HCT116 (cell line): ENCODE data around the gene MUS81. TPM values are rescaled to one million over a fixed set of nuclear protein-coding genes. Genes with fewer than 3 reads are reported as not detected.

Source experiments
- ATAC-seq: fragments of 200-7000 bp; cut with Tn5 transposase; 2 replicates; pipeline ENCODE4 v1.9.1; 2020; ENCODE audit warnings: mild to moderate bottlenecking, moderate library complexity
- BruUV-seq: library from RNA; stranded (reverse); fragments of 400-500 nt; replicated peaks from 2 replicates; lab custom pipeline; 2021; lab: Mats Ljungman, UMichigan
- CTCF ChIA-PET: fragments of 300-600 bp; sonication (Branson Sonifier 250); formaldehyde crosslinking; loops from one replicate; lab custom pipeline; 2021; ENCODE audit warnings: antibody characterized with exemption; lab: Charles Lee
- POLR2A ChIA-PET: fragments of 300-600, 350-600 bp; sonication (Branson Sonifier 250); formaldehyde crosslinking; loops from one replicate; lab custom pipeline; 2021; ENCODE audit warnings: antibody characterized with exemption; lab: Charles Lee
- RAD21 ChIA-PET, 2 experiments: fragments of 300-600 bp; sonication (Branson Sonifier 250); formaldehyde crosslinking; loops; one replicate each; lab custom pipeline; 2023; ENCODE audit warnings: low total read pairs in 2 of 2; ENCODE audit not compliant: uncharacterized antibody in 2 of 2, unreplicated experiment in 2 of 2, low non-redundant PET in 1 of 2; lab: Charles Lee
- DNase-seq: peaks from one replicate; pipeline ENCODE4 v3.0.0-alpha.2; 2010; ENCODE audit warnings: low read depth, low spot score
- H2AFZ ChIP-seq: fragments of 200-600 bp; shearing (Covaris generic), sonication (generic); 2 replicates; pipeline ENCODE4 v1.6.1; 2017; ENCODE audit warnings: low read depth, mixed run types, mixed read lengths, antibody characterized with exemption, low read length; ENCODE audit not compliant: poor library complexity, severe bottlenecking
- H3K27ac ChIP-seq: 2 replicates; pipeline ENCODE4 v1.5.1; 2012; ENCODE audit warnings: low read depth, low read length
- H3K27me3 ChIP-seq: fragments of 200-600 bp; sonication (generic); 2 replicates; pipeline ENCODE4 v1.6.1; 2016; ENCODE audit warnings: mixed run types, low read length, mixed read lengths; ENCODE audit not compliant: insufficient read depth
- H3K36me3 ChIP-seq, 2 experiments: fragments of 200-500 bp in 1 of 2; fragments of 200-600 bp in 1 of 2; sonication (Bioruptor generic) in 1 of 2; sonication (generic) in 1 of 2; 2 replicates each; pipeline versions ENCODE4 v1.5.1 to v1.6.1; 2014 to 2016; ENCODE audit warnings: low read length in 2 of 2, inconsistent platforms in 1 of 2, mixed read lengths in 1 of 2, mixed run types in 1 of 2; ENCODE audit not compliant: insufficient read depth in 2 of 2, control insufficient read depth in 1 of 2
- H3K4me1 ChIP-seq, 2 experiments: fragments of 200-600 bp in 1 of 2; sonication (generic) in 1 of 2; 2 replicates each; pipeline versions ENCODE4 v1.5.1 to v1.6.1; 2012 to 2017; ENCODE audit warnings: low read length in 2 of 2, inconsistent platforms in 1 of 2, mild to moderate bottlenecking in 1 of 2, mixed read lengths in 1 of 2, mixed run types in 1 of 2, moderate library complexity in 1 of 2; ENCODE audit not compliant: insufficient read depth in 2 of 2, control insufficient read depth in 1 of 2
- H3K4me2 ChIP-seq: fragments of 200-600 bp; sonication (generic); 2 replicates; pipeline ENCODE4 v1.6.1; 2017; ENCODE audit warnings: mixed run types, low read length, mixed read lengths
- H3K4me3 ChIP-seq, 2 experiments: fragments of 200-600 bp in 1 of 2; sonication (generic) in 1 of 2; replicated peaks in 1 of 2; 2 replicates each; pipeline ENCODE4 v1.5.1; 2011 to 2016; ENCODE audit warnings: low read length in 2 of 2, control low read depth in 1 of 2, low read depth in 1 of 2, mild to moderate bottlenecking in 1 of 2, mixed read lengths in 1 of 2, mixed run types in 1 of 2
- H3K79me2 ChIP-seq: fragments of 200-600 bp; sonication (generic); 2 replicates; pipeline ENCODE4 v1.6.1; 2017; ENCODE audit warnings: mild to moderate bottlenecking, mixed run types, low read length, moderate library complexity, mixed read lengths; ENCODE audit not compliant: insufficient read depth
- H3K9ac ChIP-seq: fragments of 200-600 bp; sonication (generic); 2 replicates; pipeline ENCODE4 v1.6.1; 2016; ENCODE audit warnings: low read length, mixed read lengths
- H3K9me2 ChIP-seq: fragments of 200-600 bp; sonication (generic), shearing (Covaris generic); 2 replicates; pipeline ENCODE4 v1.6.1; 2017; ENCODE audit warnings: mixed run types, mild to moderate bottlenecking, moderate library complexity; ENCODE audit not compliant: insufficient read depth
- H3K9me3 ChIP-seq, 2 experiments: fragments of 200-500 bp in 1 of 2; fragments of 200-600 bp in 1 of 2; sonication (Bioruptor generic) in 1 of 2; sonication (generic) in 1 of 2; 2 replicates each; pipeline ENCODE4 v1.6.1; 2014 to 2017; ENCODE audit warnings: low read length in 2 of 2, mixed read lengths in 2 of 2, inconsistent platforms in 1 of 2, low read depth in 1 of 2, mild to moderate bottlenecking in 1 of 2, mixed run types in 1 of 2, moderate library complexity in 1 of 2; ENCODE audit not compliant: control insufficient read depth in 1 of 2, insufficient read depth in 1 of 2
- H4K20me1 ChIP-seq: fragments of 200-600 bp; sonication (generic), shearing (Covaris generic); 2 replicates; pipeline ENCODE4 v1.6.1; 2017; ENCODE audit warnings: mixed run types, mild to moderate bottlenecking, moderate library complexity; ENCODE audit not compliant: insufficient read depth
- ELF1 ChIP-seq: IDR thresholded peaks from 2 replicates; pipeline ENCODE4 v1.6.1; 2012; ENCODE audit warnings: low read depth, borderline replicate concordance
- EZH2 ChIP-seq: fragments of 200-600 bp; sonication (generic); IDR thresholded peaks from 2 replicates; pipeline ENCODE4 v1.6.1; 2017; ENCODE audit warnings: antibody characterized with exemption, mixed run types
- FOSL1 ChIP-seq: IDR thresholded peaks from 2 replicates; pipeline ENCODE4 v1.6.1; 2012; ENCODE audit warnings: low read depth
- JUND ChIP-seq: IDR thresholded peaks from 2 replicates; pipeline ENCODE4 v1.6.1; 2012
- POLR2AphosphoS5 ChIP-seq: IDR thresholded peaks from 2 replicates; pipeline ENCODE4 v1.6.1; 2011; ENCODE audit warnings: mild to moderate bottlenecking, low read depth, low read length, moderate library complexity
- RAD21 ChIP-seq: IDR thresholded peaks from 2 replicates; pipeline ENCODE4 v1.6.1; 2012; ENCODE audit warnings: low read depth, mild to moderate bottlenecking
- SIN3A ChIP-seq: IDR thresholded peaks from 2 replicates; pipeline ENCODE4 v1.6.1; 2012; ENCODE audit warnings: low read depth
- SP1 ChIP-seq: IDR thresholded peaks from 2 replicates; pipeline ENCODE4 v1.6.1; 2012; ENCODE audit warnings: low read depth
- SRF ChIP-seq: IDR thresholded peaks from 2 replicates; pipeline ENCODE4 v1.6.1; 2012; ENCODE audit warnings: low read depth
- TCF7L2 ChIP-seq: IDR thresholded peaks from 2 replicates; pipeline ENCODE4 v1.7.0; 2011; ENCODE audit warnings: borderline replicate concordance, inconsistent platforms; ENCODE audit not compliant: insufficient read depth, insufficient read length; ENCODE audit errors: extremely low read depth
- ZNF274 ChIP-seq: fragments of 200-500 bp; sonication (Bioruptor generic); IDR thresholded peaks from 2 replicates; pipeline ENCODE4 v1.6.1; 2014; ENCODE audit warnings: mild to moderate bottlenecking, low read depth, low read length, inconsistent platforms
- intact Hi-C: fragments of 100-400 bp; cut with micrococcal nuclease; formaldehyde crosslinking; loops from 2 replicates; pipeline ENCODE4 v1.10.0; 2022
- total RNA-seq: library from RNA; stranded (reverse); gene quantifications from one replicate; pipeline ENCODE4 v1.2.1, GENCODE V29; 2021; ENCODE audit not compliant: unreplicated experiment
- TF ChIP-seq, protein P1 (sequence below): IDR thresholded peaks from 2 replicates; pipeline ENCODE4 v1.6.1; 2012
- TF ChIP-seq, protein P2 (sequence below): IDR thresholded peaks from 2 replicates; pipeline ENCODE4 v1.6.1; 2012; ENCODE audit warnings: low read depth
- TF ChIP-seq, protein P3 (sequence below): IDR thresholded peaks from 2 replicates; pipeline ENCODE4 v1.6.1; 2012

The MUS81 gene
- total RNA-seq, 1 experiment from 2014 or later, result 47.2 TPM

DNA sequence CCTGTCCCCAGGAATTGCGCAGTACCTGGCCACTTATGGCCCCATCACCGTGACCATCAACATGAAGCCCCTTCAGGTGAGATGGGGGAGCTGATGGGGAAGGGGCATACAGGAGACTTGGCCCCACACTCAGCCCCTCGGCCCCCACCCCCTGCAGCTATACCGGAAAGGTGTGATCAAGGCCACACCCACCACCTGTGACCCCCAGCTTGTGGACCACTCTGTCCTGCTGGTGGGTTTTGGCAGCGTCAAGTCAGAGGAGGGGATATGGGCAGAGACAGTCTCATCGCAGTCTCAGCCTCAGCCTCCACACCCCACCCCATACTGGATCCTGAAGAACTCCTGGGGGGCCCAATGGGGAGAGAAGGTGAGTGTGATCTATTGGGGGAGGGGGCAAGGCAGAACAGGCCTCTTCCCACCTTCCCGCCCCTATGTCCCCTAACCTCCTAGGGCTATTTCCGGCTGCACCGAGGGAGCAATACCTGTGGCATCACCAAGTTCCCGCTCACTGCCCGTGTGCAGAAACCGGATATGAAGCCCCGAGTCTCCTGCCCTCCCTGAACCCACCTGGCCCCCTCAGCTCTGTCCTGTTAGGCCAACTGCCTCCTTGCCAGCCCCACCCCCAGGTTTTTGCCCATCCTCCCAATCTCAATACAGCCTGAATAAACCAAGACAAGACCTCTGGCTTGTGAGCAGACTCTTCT is 23.0 kb downstream of the MUS81 start:
- no peak for ATAC-seq
- no peak overlapping the region for H3K27ac ChIP-seq
- H2AFZ ChIP-seq, result no peak overlapping the region
- H3K9ac ChIP-seq, result no peak overlapping the region
- no peak overlapping the region for H3K4me2 ChIP-seq
- peaks cover 14 to 50% of the 10 kb centered on the region in 2 experiments for H3K36me3 ChIP-seq
- TF ChIP-seq ELF1, result no peak
- TF ChIP-seq, all 23 proteins: peak for 0
- intact Hi-C loops, result no loop called here
- peaks cover 7 to 26% of the 10 kb centered on the region in 2 experiments for H3K4me1 ChIP-seq
- ChIA-PET RAD21 (no interaction called here), POLR2A (interaction anchor here (1.4 to 1.6 kb wide), 2 partner anchors 12 to 24 kb away, joined by 3 to 9 read pairs; partner anchors contain the start of gene CFL1), CTCF (interaction anchor here (1.6 kb wide), 1 partner anchor 34 kb away, joined by 5 read pairs; no protein-coding TSS in a partner anchor)
- DNase-seq, result no peak
- no peak overlapping the region for H3K4me3 ChIP-seq
- BruUV-seq, result no TSS peak
- H4K20me1 ChIP-seq, result no peaks in the 10 kb centered on the region
- peaks cover 39% of the 10 kb centered on the region for H3K79me2 ChIP-seq
- no peaks in the 10 kb centered on the region for H3K9me3 ChIP-seq
- H3K27me3 ChIP-seq, result no peaks in the 10 kb centered on the region
- H3K9me2 ChIP-seq, result no peaks in the 10 kb centered on the region

DNA sequence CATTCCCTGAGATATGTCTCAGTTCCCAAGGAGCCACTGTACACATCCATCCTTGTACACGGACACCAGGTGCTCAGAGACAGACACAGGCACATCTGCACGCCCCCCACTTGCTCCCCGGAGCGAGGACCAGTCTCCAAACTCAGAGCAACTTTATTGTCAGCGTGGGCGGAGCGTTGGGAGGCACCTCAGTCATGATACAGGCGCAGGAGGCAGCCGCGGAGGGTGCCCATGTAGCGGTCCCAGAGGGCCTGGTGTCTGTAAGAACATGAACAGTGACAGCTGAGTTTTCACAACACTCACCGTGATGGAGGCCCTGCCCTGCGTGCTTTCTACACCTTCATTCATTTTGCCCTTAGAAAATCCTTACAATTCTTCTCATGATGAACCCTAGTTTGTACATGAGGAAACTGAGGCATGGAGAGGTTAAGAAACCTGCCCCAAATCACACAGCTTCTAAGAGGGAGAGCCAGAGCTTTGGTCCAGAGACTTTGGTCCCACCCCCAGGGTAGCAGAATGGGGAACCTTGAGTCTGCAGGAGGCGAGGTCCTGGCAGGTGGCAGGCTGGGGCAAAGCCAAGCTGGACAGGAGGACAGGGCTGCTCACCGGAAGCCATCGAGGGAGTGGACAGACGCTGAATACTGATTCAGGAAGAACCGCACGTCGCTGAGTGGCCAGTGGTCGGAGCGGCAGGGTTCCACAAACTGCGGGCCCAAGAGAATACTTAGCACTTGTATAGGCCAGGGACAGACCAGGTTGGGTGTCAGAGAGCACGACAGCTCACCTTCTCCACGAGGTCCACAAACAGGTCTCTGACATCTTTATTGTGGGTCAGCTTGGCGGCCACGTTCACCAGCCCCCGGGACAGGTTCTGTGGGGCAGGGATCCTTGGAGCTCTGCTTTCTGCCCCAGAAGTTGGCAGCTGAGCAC is 23.8 kb downstream of the MUS81 start:
- H3K4me3 ChIP-seq, result no peak overlapping the region
- H3K4me2 ChIP-seq, result peak overlapping the region; percentile 14; the same call in 1 of the 2 replicates
- BruUV-seq, result no TSS peak
- H3K27ac ChIP-seq, result no peak overlapping the region; the same call in 1 of the 2 replicates
- H3K27me3 ChIP-seq, result no peaks in the 10 kb centered on the region
- H4K20me1 ChIP-seq, result no peaks in the 10 kb centered on the region
- DNase-seq (no peak), ATAC-seq (no peak)
- H3K36me3 ChIP-seq, result peaks cover 14 to 50% of the 10 kb centered on the region in 2 experiments
- peaks cover 7 to 32% of the 10 kb centered on the region in 2 experiments for H3K4me1 ChIP-seq
- H3K79me2 ChIP-seq, result peaks cover 39% of the 10 kb centered on the region
- H3K9me3 ChIP-seq, result no peaks in the 10 kb centered on the region
- TF ChIP-seq, protein P1, sequence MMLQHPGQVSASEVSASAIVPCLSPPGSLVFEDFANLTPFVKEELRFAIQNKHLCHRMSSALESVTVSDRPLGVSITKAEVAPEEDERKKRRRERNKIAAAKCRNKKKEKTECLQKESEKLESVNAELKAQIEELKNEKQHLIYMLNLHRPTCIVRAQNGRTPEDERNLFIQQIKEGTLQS, result no peak
- TF ChIP-seq FOSL1 (no peak), ZNF274 (no peak), SIN3A (no peak), RAD21 (no peak), JUND (no peak), EZH2 (no peak), SP1 (no peak), POLR2AphosphoS5 (no peak), SRF (no peak), TCF7L2 (no peak)
- TF ChIP-seq, protein P2, sequence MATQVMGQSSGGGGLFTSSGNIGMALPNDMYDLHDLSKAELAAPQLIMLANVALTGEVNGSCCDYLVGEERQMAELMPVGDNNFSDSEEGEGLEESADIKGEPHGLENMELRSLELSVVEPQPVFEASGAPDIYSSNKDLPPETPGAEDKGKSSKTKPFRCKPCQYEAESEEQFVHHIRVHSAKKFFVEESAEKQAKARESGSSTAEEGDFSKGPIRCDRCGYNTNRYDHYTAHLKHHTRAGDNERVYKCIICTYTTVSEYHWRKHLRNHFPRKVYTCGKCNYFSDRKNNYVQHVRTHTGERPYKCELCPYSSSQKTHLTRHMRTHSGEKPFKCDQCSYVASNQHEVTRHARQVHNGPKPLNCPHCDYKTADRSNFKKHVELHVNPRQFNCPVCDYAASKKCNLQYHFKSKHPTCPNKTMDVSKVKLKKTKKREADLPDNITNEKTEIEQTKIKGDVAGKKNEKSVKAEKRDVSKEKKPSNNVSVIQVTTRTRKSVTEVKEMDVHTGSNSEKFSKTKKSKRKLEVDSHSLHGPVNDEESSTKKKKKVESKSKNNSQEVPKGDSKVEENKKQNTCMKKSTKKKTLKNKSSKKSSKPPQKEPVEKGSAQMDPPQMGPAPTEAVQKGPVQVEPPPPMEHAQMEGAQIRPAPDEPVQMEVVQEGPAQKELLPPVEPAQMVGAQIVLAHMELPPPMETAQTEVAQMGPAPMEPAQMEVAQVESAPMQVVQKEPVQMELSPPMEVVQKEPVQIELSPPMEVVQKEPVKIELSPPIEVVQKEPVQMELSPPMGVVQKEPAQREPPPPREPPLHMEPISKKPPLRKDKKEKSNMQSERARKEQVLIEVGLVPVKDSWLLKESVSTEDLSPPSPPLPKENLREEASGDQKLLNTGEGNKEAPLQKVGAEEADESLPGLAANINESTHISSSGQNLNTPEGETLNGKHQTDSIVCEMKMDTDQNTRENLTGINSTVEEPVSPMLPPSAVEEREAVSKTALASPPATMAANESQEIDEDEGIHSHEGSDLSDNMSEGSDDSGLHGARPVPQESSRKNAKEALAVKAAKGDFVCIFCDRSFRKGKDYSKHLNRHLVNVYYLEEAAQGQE, result no peak
- TF ChIP-seq, protein P3, sequence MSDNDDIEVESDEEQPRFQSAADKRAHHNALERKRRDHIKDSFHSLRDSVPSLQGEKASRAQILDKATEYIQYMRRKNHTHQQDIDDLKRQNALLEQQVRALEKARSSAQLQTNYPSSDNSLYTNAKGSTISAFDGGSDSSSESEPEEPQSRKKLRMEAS, result no peak
- H3K9ac ChIP-seq, result no peak overlapping the region
- intact Hi-C loops, result loop anchor here (1.0 kb wide), 2 partner anchors 105 to 173 kb away; no protein-coding TSS in a partner anchor
- no peak overlapping the region for H2AFZ ChIP-seq
- ChIA-PET CTCF (interaction anchor here (1.0 to 3.1 kb wide), 24 partner anchors 10 to 269 kb away, joined by 3 to 38 read pairs (median 5); partner anchors contain the start of genes AP5B1, FOSL1, KAT5 and MUS81), RAD21 (interaction anchor here in 1 of 2 experiments (0.6 to 1.3 kb wide), 2 partner anchors 105 to 172 kb away, joined by 3 to 4 read pairs; partner anchors contain the start of gene KAT5), POLR2A (interaction anchor here (0.8 to 1.6 kb wide), 8 partner anchors 10 to 173 kb away, joined by 3 to 9 read pairs (median 4); partner anchors contain the start of genes CFL1 and KAT5)
- H3K9me2 ChIP-seq, result no peaks in the 10 kb centered on the region
